ENCODE data around the gene TBC1D5. TPM values are rescaled to one million over a fixed set of nuclear protein-coding genes. Genes with fewer than 3 reads are reported as not detected.

The TBC1D5 gene
- total RNA-seq, 2 donors from 2014 or later: 46.8 to 71.1 TPM

GRCh38 chr3:17466028-17466427 is 276.4 kb downstream of the TBC1D5 start:
- no peak overlapping the region for H3K4me3 ChIP-seq
- 94 to 96% methylated on average over 4 of the region's 4 CpGs for WGBS, 2 donors
- H3K27ac ChIP-seq: no peak overlapping the region
- H3K4me1 ChIP-seq: no peaks in the 10 kb centered on the region
- TF ChIP-seq CTCF (IDR thresholded peaks at IDR 0.05): no peak
- TF ChIP-seq POLR2A (IDR thresholded peaks at IDR 0.05): no peak
- H3K27me3 ChIP-seq: no peaks in the 10 kb centered on the region
- DNase-seq (no peak), ATAC-seq (no peak)
- H3K9me3 ChIP-seq: no peaks in the 10 kb centered on the region
- H3K36me3 ChIP-seq (replicated peaks in 1 of 2; ENCODE audit: insufficient read depth in 1 of 2, low read depth in 2 of 2): no peaks in the 10 kb centered on the region
- intact Hi-C loops (cut with DNase I): no loop called here

- Histone ChIP-seq H3K9me3 (no peaks in the 10 kb centered on the region), H3K4me3 (no peak overlapping the region), H3K27me3 (no peaks in the 10 kb centered on the region), H3K27ac (no peak overlapping the region), H3K4me1 (no peaks in the 10 kb centered on the region), H3K36me3 (replicated peaks in 1 of 2; ENCODE audit: insufficient read depth in 1 of 2, low read depth in 2 of 2) (no peaks in the 10 kb centered on the region)
- no peak for DNase-seq
- intact Hi-C loops (cut with DNase I): no loop called here
- no peak for ATAC-seq
- no peak for TF ChIP-seq POLR2A (IDR thresholded peaks at IDR 0.05)
- no peak for TF ChIP-seq CTCF (IDR thresholded peaks at IDR 0.05)
- 43 to 44% methylated on average over 3 of the region's 3 CpGs for WGBS, 2 donors
Observed at GRCh38 chr3:17459470-17459993, 282.9 kb downstream of the TBC1D5 start.

- Histone ChIP-seq H3K36me3 (replicated peaks in 1 of 2; ENCODE audit: insufficient read depth in 1 of 2, low read depth in 2 of 2) (no peaks in the 10 kb centered on the region), H3K4me1 (no peaks in the 10 kb centered on the region), H3K4me3 (no peak overlapping the region), H3K27me3 (no peaks in the 10 kb centered on the region), H3K27ac (no peak overlapping the region), H3K9me3 (no peaks in the 10 kb centered on the region)
- ATAC-seq: no peak
- TF ChIP-seq POLR2A (IDR thresholded peaks at IDR 0.05) (no peak), CTCF (IDR thresholded peaks at IDR 0.05) (no peak)
- intact Hi-C loops (cut with DNase I): no loop called here
- WGBS, 2 donors: 97 to 100% methylated on average over 1 of the region's 1 CpG
- DNase-seq: no peak
Observed at GRCh38 chr3:17456650-17457049, 285.8 kb downstream of the TBC1D5 start.

- Histone ChIP-seq H3K27me3 (no peaks in the 10 kb centered on the region), H3K36me3 (replicated peaks in 1 of 2; ENCODE audit: insufficient read depth in 1 of 2, low read depth in 2 of 2) (no peaks in the 10 kb centered on the region), H3K9me3 (no peaks in the 10 kb centered on the region), H3K4me1 (no peaks in the 10 kb centered on the region), H3K4me3 (no peak overlapping the region), H3K27ac (no peak overlapping the region)
- TF ChIP-seq POLR2A (IDR thresholded peaks at IDR 0.05) (no peak), CTCF (IDR thresholded peaks at IDR 0.05) (no peak)
- DNase-seq (no peak), ATAC-seq (no peak)
- intact Hi-C loops (cut with DNase I): no loop called here
Observed at GRCh38 chr3:17456046-17456445, 286.4 kb downstream of the TBC1D5 start.

- no peaks in the 10 kb centered on the region for H3K27me3 ChIP-seq
- H3K4me1 ChIP-seq: no peaks in the 10 kb centered on the region
- H3K9me3 ChIP-seq: no peaks in the 10 kb centered on the region
- no peak for ATAC-seq
- DNase-seq: no peak
- intact Hi-C loops (cut with DNase I): no loop called here
- no peak overlapping the region for H3K4me3 ChIP-seq
- no peaks in the 10 kb centered on the region for H3K36me3 ChIP-seq (replicated peaks in 1 of 2; ENCODE audit: insufficient read depth in 1 of 2, low read depth in 2 of 2)
- TF ChIP-seq CTCF (IDR thresholded peaks at IDR 0.05): no peak
- no peak for TF ChIP-seq POLR2A (IDR thresholded peaks at IDR 0.05)
- no peak overlapping the region for H3K27ac ChIP-seq
Observed at GRCh38 chr3:17444865-17445264, 297.6 kb downstream of the TBC1D5 start.
